Fibroblast of skin of left quadriceps (primary cell): ENCODE results near the gene KRT85.

Experiments used
- DNase-seq, 2 experiments: peaks; one replicate each; pipeline ENCODE4 v3.0.0-alpha.2; 2013; ENCODE audit warnings: low read depth in 2 of 2

Gene KRT85

GRCh38 chr12:52394836-52395405 lies 27.6 kb upstream of the KRT85 start:
- no peak for DNase-seq

- no peak for DNase-seq
Observed at GRCh38 chr12:52392465-52393007, 25.3 kb upstream of the KRT85 start.

DNA sequence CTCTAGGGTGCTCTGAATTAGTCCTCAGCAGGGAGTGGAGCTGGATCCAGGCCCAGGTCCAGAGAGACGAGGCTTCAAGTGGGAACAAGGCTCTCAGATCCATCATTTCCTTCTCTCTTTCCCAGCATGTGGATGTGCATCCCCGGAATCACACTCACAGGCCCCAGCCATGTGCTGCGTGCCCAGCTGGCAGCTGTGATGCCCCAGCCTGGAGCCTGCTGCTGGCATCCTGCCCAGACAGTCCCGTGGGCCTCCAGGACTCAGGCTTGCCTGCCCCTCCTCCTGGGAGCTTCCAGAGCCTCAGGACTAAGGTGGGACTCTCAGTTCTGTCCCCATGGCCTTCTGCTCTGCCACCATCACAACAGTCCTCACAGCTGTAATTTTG lies 24.3 kb upstream of the KRT85 start:
- no peak for DNase-seq

DNA sequence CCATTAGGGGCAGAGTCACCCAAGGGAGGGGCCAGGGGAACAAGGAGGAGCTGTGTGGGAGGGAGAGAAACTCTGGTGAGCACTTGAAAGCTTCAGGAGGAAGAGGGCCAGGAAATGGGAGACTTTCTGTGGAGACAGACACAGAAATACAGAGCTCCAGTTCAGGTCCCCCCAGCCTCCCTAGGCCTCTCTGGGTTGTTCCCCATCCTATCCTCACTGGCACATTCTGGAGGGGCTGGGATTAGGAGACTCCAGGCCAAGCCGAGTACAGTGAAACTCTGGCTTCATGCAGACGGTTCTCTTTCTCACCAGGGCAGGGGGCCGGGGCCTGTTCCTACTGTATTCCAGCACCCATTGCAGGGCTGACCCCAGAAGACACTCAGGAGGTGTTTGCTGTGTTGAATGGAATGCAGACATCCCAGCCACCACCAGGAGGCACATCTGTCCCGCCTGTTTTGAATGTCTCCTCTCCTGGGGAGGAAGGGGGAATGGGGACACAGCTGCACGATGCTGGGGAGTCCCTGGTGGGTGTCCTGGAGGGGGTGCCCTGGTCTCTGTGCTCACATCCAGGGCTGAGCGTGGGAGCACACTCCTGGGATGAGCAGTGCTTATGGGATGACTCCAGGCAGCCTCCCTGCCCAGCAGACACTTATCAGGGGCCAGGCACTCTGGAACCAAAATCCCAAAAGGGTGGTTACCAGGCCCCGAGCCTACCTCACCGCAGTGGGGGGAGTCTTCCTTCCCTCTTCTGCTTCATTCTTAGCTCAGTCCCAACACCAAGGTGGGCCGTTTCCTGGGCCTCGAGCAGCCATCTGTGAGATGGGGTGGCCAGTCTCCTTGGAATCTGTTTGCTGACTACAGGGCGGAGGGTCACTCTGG lies 23.7 kb upstream of the KRT85 start:
- no peak for DNase-seq

DNA sequence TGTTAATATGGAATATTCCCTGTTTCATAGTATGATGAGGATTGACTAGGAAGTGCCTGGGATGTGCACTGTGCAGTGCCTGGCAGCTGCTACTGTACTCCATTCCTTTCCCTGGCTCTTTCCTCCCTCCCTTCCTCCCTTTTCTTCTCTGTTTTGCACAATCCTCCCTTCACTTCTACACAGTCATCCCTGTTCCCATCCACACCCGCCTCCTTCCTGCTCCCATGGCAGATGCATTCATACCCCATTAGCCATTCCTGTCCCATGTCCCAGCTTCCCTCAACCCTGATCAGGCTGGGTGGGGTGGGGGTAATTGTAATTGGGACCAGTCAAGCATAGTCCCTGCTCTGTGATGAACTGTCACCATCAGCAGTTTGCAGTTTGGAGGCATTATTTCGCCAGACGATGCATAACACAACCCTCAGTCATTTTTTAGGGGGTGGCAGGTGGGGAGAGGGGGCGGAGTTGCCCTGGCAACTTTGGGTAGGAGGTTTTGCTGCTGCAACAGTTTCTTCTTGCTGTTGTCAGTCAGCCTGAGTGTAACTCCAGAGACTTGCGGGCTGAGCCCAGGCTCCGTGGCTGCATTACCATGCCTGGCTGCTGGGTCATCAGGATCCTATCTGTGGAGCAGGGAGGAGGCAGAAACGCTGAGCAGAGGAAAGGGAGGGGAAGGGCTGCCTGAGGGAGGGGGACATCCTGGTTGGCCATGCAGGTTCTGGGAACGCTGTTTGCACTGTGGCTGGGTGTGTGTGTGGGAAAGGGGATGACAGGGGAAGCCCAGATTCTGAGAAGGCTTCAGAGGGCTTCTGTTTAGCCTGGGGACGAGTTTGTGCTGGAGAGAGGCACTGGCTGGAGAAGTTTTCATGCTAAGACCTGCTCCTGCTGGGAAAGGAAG lies 22.3 kb upstream of the KRT85 start:
- no peak for DNase-seq

DNA sequence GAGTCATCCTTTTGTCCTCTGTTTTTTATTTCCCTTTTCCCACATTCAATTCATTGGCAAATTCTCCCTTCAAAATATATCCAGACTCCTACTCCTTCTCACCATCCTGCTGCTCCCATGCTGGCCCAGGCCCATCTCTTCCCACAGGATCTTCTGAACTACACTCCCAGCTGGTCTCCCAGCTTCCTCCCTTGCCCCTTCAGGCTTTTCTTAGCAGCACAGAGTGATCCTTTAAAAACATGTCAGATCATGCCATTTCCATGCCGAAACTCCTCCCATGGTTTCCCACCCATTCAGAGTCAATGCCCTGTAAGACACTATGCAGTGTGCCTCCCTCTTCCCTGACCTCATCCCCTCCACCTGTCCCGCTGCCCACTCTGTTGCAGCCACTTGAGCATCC lies 20.6 kb upstream of the KRT85 start:
- DNase-seq = no peak

DNA sequence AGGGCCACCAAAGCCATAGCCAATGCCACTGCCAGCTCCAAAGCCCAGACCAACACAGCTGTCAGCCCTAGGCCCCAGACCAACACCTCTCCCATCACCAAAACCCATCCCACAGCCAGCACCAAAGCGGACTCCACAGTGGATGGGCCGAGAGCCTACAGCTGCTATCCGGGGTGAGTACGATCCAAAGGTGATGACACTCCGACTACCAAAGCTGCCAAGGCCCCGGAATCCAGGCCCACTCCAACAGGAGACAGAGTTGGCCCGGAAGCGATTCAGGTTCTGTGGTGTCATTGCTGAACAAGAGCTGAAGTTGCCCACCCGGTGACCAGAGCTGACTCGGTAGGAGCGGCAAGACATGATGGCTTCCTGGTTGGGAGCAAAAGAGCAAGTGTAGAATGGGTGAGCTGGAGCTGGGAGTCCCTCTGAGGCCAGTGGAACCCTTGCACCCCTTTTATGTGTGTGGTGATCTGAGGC lies 18.0 kb upstream of the KRT85 start, which contains the start of gene KRT84:
Gene KRT84, minus strand, starts transcription at position 427 of the 477 bp plus-strand sequence. Its CDS starts 67 bp downstream, at position 360.
- DNase-seq = no peak

GRCh38 chr12:52383331-52383730 lies 16.1 kb upstream of the KRT85 start:
- DNase-seq = no peak

- no peak for DNase-seq
Observed at GRCh38 chr12:52382854-52383253, 15.6 kb upstream of the KRT85 start.

GRCh38 chr12:52381206-52381605 lies 13.9 kb upstream of the KRT85 start:
- DNase-seq = no peak

DNA sequence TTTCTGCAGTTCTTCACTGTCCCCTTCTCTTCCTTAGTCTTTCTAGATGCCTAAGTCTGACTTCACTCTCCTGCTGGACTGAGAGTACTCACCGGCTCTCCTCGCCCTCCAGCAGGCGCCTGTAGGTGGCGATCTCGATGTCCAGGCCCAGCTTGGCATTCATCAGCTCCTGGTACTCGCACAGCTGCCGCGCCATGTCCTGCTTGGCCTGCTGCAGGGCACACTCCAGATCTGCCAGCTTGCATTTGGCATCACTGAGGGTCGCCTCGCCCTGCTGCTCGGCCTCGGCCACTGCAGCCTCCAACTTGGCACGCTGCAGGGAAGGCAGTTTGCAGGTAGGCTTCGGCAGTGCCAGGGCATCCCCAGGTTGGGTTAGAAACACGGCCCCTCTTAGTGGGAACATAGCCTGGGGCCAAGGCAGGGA lies 13.0 kb upstream of the KRT85 start:
- no peak for DNase-seq

- DNase-seq = no peak
Observed at GRCh38 chr12:52379536-52379935, 12.3 kb upstream of the KRT85 start.

DNA sequence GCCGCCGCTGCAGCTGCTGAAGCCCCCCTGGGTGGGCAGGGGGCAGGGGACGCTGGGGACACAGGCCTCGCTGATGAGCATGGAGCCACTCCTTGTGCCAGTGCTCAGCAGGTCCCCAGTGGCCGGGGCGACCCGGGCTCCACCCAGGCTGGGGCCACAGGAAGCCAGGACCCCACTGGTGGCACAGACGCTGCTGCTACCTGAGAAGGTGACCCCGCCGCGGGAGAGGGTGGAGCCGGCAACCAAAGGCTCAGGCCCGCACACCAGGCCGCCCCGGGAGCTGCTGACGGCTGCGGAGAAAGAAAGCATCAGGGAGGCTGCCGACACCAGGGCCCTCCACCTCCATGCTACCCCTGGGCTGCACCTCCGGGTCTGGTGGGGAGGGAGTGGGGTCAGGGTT lies 10.8 kb upstream of the KRT85 start:
- DNase-seq = no peak

DNA sequence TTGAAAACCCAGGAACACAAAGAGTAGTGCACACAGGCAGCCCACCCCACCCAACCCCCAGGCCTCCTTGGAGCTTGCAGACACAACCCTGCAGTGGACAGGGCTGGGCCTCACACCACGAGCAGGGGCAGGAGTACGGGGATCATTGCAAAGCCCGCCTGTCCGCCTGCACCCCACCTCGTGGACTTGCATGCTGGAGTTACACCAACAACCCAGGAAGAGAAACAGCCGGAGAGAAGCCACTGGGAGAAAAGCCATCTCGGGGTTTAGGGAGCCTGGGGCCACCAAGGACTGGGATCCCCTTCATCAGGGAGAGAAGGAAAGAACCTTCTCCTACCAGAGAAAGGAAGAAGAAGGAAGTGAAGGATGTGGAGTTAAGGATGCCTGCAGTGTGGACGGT lies 10.0 kb upstream of the KRT85 start:
- DNase-seq = no peak

DNA sequence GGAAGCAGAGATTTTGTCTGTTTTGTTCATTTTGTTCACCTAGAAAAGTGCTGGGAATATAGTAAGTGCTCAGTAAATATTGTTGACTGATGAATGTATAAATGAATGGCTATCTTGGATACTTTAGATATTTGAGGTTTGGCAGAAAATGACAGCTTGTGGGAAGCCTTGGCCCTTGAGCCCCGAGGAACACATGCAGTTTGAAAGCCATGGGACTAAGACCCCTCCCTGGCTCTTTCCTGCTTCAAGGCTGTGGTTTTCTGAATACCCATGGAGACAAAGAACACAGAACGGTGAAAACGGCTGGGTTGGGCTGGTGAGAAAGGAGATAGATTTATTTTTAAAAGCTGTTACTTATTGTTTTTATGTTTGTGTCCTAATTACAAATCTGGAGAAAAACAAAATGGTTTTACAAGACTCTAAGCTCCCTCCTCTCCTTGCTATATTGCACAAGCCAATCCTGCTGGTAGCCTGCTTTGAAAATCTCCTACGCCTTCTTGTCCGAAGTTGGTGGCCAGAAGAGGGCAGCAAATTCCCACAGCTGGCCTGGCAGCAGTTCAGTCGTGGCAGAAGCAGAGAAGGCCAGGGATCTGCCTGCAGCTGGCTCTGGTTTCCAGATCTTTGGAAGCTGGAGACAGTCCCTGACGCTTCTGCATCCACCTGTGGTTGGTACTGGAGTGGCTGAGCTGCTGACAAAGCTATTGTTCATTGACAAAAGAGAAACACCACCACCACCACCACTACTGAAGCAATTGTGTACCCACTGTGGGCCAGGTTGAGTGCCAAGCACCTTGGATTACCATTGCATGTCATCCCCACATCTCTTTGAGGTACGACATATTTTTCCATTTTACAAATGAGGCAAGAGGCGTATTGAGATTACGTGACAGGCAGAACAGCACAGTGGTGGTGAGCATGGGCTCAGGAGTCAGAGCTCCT lies 5.2 kb upstream of the KRT85 start:
- DNase-seq = peak; percentile 57 to 58

GRCh38 chr12:52371716-52372115 lies 4.4 kb upstream of the KRT85 start:
- DNase-seq = no peak

DNA sequence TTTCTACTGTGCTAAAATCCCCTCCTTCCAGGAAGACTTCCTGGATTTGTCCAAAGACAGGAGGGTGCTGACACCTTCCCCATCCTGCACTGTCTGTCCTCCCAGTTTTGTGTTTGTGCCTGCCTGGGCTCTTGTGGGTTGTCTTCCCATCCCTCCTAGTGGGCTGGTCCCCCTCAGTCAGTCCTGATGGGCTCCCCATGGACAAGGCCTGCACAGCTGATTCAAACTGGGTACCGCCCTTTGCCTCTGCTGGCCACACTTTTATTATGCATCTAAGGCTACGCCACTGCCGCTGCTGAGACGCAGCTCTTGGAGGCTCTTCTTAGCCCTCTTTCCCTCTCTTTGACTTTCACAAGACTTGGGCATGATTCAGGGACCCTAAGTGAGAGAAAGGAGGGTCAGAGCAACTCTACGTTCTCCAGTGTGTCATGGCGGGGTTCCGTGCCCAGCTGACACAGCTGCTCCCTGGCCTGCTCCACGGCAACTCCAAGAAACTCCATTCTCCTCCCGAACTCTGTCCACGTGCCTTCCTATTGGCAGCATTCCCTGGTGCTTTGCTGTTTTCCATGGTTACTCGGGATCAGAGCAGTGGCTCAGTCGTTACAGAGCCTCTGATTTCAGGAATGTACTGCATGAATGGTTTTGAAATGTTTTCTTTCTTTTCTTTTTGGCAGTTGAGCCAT lies 3.8 kb upstream of the KRT85 start:
- DNase-seq = peak; percentile 17 to 20

DNA sequence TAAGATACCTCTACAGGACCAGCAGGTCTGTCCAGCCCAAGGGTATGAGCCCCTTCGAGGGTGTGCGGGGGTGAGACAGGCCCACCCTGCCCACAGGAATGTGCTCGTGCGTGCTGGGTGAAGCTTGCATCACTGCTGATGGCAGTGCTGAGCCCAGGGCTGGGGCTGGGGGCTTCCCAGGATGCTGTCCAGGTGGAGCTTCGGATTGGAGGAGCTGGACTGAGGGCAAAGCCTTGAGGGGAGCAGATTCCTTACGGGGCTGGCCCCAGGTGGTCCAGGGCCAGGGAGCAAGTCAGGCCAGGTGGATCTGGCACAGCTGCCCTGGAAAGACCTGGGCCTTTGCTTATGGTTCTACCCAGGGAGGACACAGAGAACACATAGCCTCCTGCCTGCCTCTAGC lies 2.5 kb upstream of the KRT85 start:
- DNase-seq = no peak

DNA sequence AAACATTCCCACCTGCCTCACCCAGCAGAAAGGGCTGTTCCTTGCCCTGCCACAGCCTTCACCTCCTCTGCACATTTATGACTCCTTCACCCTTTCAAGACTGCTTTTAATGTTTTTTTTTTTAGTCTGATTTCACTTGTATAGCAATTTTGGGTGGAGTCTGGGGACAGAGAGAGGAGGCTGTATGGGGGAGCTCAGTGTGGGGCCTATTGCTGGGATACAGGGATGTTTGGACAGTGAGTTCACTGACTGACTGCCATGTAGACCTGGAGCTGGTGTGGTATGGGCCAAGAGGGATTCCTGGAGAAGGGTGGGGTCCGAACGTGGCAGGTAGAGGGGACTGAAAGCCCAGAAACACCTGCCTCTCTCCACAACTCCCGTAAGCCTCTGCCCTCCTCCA lies 1.9 kb upstream of the KRT85 start:
- DNase-seq = no peak

DNA sequence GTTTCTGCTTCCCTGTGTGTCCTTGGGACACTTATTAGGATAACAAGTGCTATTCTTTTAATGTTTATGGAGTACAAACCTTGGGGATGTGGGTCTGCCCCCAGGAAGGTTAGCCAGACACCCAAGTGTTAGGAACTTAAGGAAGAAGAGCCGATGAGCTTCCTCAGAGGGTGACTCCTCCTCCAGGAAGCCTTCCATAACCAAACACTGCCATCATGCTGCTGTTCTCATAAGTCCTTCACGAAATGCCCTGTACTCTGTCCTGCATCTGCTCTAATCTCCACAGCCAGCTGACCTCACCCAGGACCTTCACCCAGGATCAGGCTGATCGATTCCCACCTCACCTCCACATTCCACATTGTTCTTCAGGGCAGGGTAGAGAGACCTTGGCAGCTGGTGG lies 1.2 kb upstream of the KRT85 start:
- DNase-seq = no peak
